HL-60/S4 (cell line): Measurements from ENCODE around the gene LRBA.
"Not testable (repeated sequence)": the region's sequence is repeated elsewhere in the genome, so short reads cannot be mapped to it uniquely, and the experiment has no call there.

Source experiments
- in situ Hi-C: fragments of 300-500 bp; cut with MboI; formaldehyde crosslinking; loops from 2 replicates; pipeline ENCODE4 v1.14.3; 2022; ENCODE audit warnings: low sequenced_read_pairs

Gene LRBA

GRCh38 chr4:151022586-151022985 is 7.5 kb upstream of the LRBA start:
- in situ Hi-C loops = no loop called here

- in situ Hi-C loops = no loop called here
Measured at GRCh38 chr4:151021637-151022334, 6.7 kb upstream of the LRBA start.

GRCh38 chr4:151015459-151016347 is 619 bp upstream of the LRBA start:
- in situ Hi-C loops = no loop called here

GRCh38 chr4:151013944-151014343 is 1.1 kb downstream of the LRBA start:
- in situ Hi-C loops = no loop called here

GRCh38 chr4:151013491-151013890 is 1.6 kb downstream of the LRBA start:
- in situ Hi-C loops = no loop called here

GRCh38 chr4:151012820-151013219 is 2.3 kb downstream of the LRBA start:
- in situ Hi-C loops = no loop called here

GRCh38 chr4:151012376-151012775 is 2.7 kb downstream of the LRBA start:
- in situ Hi-C loops = no loop called here

- in situ Hi-C loops = no loop called here
Measured at GRCh38 chr4:151004222-151004621, 10.9 kb downstream of the LRBA start.

- in situ Hi-C loops = no loop called here
Measured at GRCh38 chr4:151000747-151001429, 14.2 kb downstream of the LRBA start.

- in situ Hi-C loops = no loop called here
Measured at GRCh38 chr4:150999086-150999485, 16.0 kb downstream of the LRBA start.

- in situ Hi-C loops = no loop called here
Measured at GRCh38 chr4:150997141-150997540, 17.9 kb downstream of the LRBA start.

- in situ Hi-C loops = no loop called here
Measured at GRCh38 chr4:150994721-150995120, 20.4 kb downstream of the LRBA start.

- in situ Hi-C loops = not testable (repeated sequence)
Measured at GRCh38 chr4:150993577-150993976, 21.5 kb downstream of the LRBA start.

GRCh38 chr4:150990993-150991392 is 24.1 kb downstream of the LRBA start:
- in situ Hi-C loops = no loop called here

- in situ Hi-C loops = no loop called here
Measured at GRCh38 chr4:150990250-150990649, 24.8 kb downstream of the LRBA start.

- in situ Hi-C loops = no loop called here
Measured at GRCh38 chr4:150988238-150988637, 26.8 kb downstream of the LRBA start.

GRCh38 chr4:150987204-150987603 is 27.9 kb downstream of the LRBA start:
- in situ Hi-C loops = no loop called here

GRCh38 chr4:150986085-150986484 is 29.0 kb downstream of the LRBA start:
- in situ Hi-C loops = no loop called here

- in situ Hi-C loops = no loop called here
Measured at GRCh38 chr4:150983851-150984250, 31.2 kb downstream of the LRBA start.

- in situ Hi-C loops = no loop called here
Measured at GRCh38 chr4:150982557-150983233, 32.4 kb downstream of the LRBA start.
